Measurements from ENCODE around the gene ZNF500.

Gene ZNF500

GRCh38 chr16:4704913-4705312 lies 62.0 kb downstream of the ZNF500 start:
- DNase-seq (ENCODE audit: low spot score): no peak

GRCh38 chr16:4704491-4704890 lies 62.5 kb downstream of the ZNF500 start:
- no peak for DNase-seq (ENCODE audit: low spot score)

- DNase-seq (ENCODE audit: low spot score): no peak
These were observed 63.1 kb downstream of the ZNF500 start for GRCh38 chr16:4703906-4704305.

- no peak for DNase-seq (ENCODE audit: low spot score)
These were observed 64.5 kb downstream of the ZNF500 start for GRCh38 chr16:4702466-4702808.

- no peak for DNase-seq (ENCODE audit: low spot score)
These were observed 65.0 kb downstream of the ZNF500 start for GRCh38 chr16:4701791-4702465.

- no peak for DNase-seq (ENCODE audit: low spot score)
These were observed 65.8 kb downstream of the ZNF500 start for GRCh38 chr16:4700997-4701743.

GRCh38 chr16:4700380-4700996 lies 66.5 kb downstream of the ZNF500 start:
- DNase-seq (ENCODE audit: low spot score): no peak

GRCh38 chr16:4699046-4699556 lies 67.9 kb downstream of the ZNF500 start:
- no peak for DNase-seq (ENCODE audit: low spot score)

GRCh38 chr16:4698321-4699045 lies 68.5 kb downstream of the ZNF500 start:
- no peak for DNase-seq (ENCODE audit: low spot score)

Measured in SW480 (cell line).